Endothelial cell of umbilical vein (primary cell): ENCODE results near the gene ZBTB21. TPM values are rescaled to one million over a fixed set of nuclear protein-coding genes. Genes with fewer than 3 reads are reported as not detected.
A peak's percentile ranks its signal among the peaks of the same experiment; 100 is the strongest.

Source experiments
- BruUV-seq: library from RNA; stranded (reverse); fragments of 400-500 nt; replicated peaks from 2 replicates; lab custom pipeline; 2021; lab: Mats Ljungman, UMichigan
- CTCF ChIA-PET: fragments of 300-600, 350-600 bp; sonication (Branson Sonifier 250); formaldehyde crosslinking; loops from one replicate; lab custom pipeline; 2021; ENCODE audit warnings: antibody characterized with exemption, inconsistent platforms; lab: Charles Lee
- POLR2A ChIA-PET: fragments of 300-600, 350-600 bp; sonication (Branson Sonifier 250); formaldehyde crosslinking; loops from one replicate; lab custom pipeline; 2021; ENCODE audit warnings: antibody characterized with exemption, inconsistent platforms; lab: Charles Lee
- DNase-seq: peaks from one replicate; pipeline ENCODE4 v3.0.0-alpha.2; 2011; ENCODE audit warnings: low read depth, low spot score
- FAIRE-seq: peaks from 2 replicates; lab custom pipeline; 2011; peaks lifted over from hg19 to GRCh38; lab: Jason Lieb, UNC
- H2AFZ ChIP-seq: 2 replicates; pipeline ENCODE4 v1.6.0; 2012; ENCODE audit warnings: low read depth, low read length, control low read depth, inconsistent platforms
- H3K27ac ChIP-seq: 2 replicates; pipeline ENCODE4 v1.5.1; 2011; ENCODE audit warnings: low read depth, mild to moderate bottlenecking, control low read depth, low read length, moderate library complexity; ENCODE audit not compliant: insufficient read depth
- H3K27me3 ChIP-seq, 2 experiments: 2 replicates each; pipeline versions ENCODE4 v1.6.0 to v1.6.1; 2011; ENCODE audit warnings: low read length in 2 of 2, mixed read lengths in 1 of 2; ENCODE audit not compliant: control insufficient read depth in 2 of 2, insufficient read depth in 2 of 2
- H3K36me3 ChIP-seq, 2 experiments: 2 replicates in 1 of 2; 3 replicates in 1 of 2; pipeline ENCODE4 v1.5.1; 2011; ENCODE audit warnings: low read length in 2 of 2, mild to moderate bottlenecking in 1 of 2, moderate library complexity in 1 of 2; ENCODE audit not compliant: control insufficient read depth in 2 of 2, insufficient read depth in 2 of 2; ENCODE audit errors: extremely low read depth in 1 of 2
- H3K4me1 ChIP-seq: 3 replicates; pipeline ENCODE4 v1.5.1; 2011; ENCODE audit warnings: mild to moderate bottlenecking, low read length; ENCODE audit not compliant: control insufficient read depth, insufficient read depth; ENCODE audit errors: extremely low read depth
- H3K4me2 ChIP-seq: 2 replicates; pipeline ENCODE4 v1.6.1; 2011; ENCODE audit warnings: low read length, control low read depth, mixed read lengths; ENCODE audit not compliant: insufficient read depth
- H3K4me3 ChIP-seq, 3 experiments: fragments of 200-600 bp in 1 of 3; sonication (generic), shearing (Covaris generic) in 1 of 3; replicated peaks in 1 of 3; 2 replicates each; pipeline ENCODE4 v1.5.1; 2011 to 2016; ENCODE audit warnings: control low read depth in 3 of 3, low read length in 3 of 3, mild to moderate bottlenecking in 2 of 3, inconsistent platforms in 1 of 3, low read depth in 1 of 3, moderate library complexity in 1 of 3; ENCODE audit not compliant: insufficient read depth in 1 of 3
- H3K79me2 ChIP-seq: 2 replicates; pipeline ENCODE4 v1.6.0; 2012; ENCODE audit warnings: low read length, inconsistent platforms; ENCODE audit not compliant: control insufficient read depth, insufficient read depth
- H3K9ac ChIP-seq: replicated peaks from 2 replicates; pipeline ENCODE3; 2011; ENCODE audit warnings: low read length, control low read depth; ENCODE audit not compliant: insufficient read depth; ENCODE audit errors: extremely low read depth
- H3K9me1 ChIP-seq: replicated peaks from 3 replicates; pipeline ENCODE4 v1.6.0; 2011; ENCODE audit warnings: mild to moderate bottlenecking, low read length; ENCODE audit not compliant: control insufficient read depth, insufficient read depth; ENCODE audit errors: extremely low read depth
- H3K9me3 ChIP-seq: replicated peaks from 2 replicates; pipeline ENCODE4 v1.5.1; 2012; ENCODE audit warnings: low read length, inconsistent platforms; ENCODE audit not compliant: control insufficient read depth, insufficient read depth
- H4K20me1 ChIP-seq: replicated peaks from 2 replicates; pipeline ENCODE3; 2011; ENCODE audit warnings: mild to moderate bottlenecking, low read length; ENCODE audit not compliant: control insufficient read depth, insufficient read depth; ENCODE audit errors: extremely low read depth
- CTCF ChIP-seq, 2 donors: IDR thresholded peaks; 1 replicate in 1 of 2; 2 replicates in 1 of 2; pipeline ENCODE4 v1.5.1; 2011; ENCODE audit warnings: low read length in 2 of 2, mild to moderate bottlenecking in 2 of 2, moderate library complexity in 2 of 2, control low read depth in 1 of 2, inconsistent platforms in 1 of 2, low read depth in 1 of 2; ENCODE audit not compliant: insufficient read depth in 1 of 2; ENCODE audit errors: extremely low read depth in 1 of 2
- EZH2 ChIP-seq: IDR thresholded peaks from 2 replicates; pipeline ENCODE4 v1.6.1; 2012; ENCODE audit warnings: borderline replicate concordance, low read depth, mild to moderate bottlenecking, moderate library complexity, low read length, inconsistent platforms; ENCODE audit not compliant: severe bottlenecking
- FOS ChIP-seq: IDR thresholded peaks from 2 replicates; pipeline ENCODE4 v1.6.1; 2011; ENCODE audit warnings: mild to moderate bottlenecking, low read length, moderate library complexity, borderline replicate concordance; ENCODE audit not compliant: insufficient read depth
- JUN ChIP-seq: IDR thresholded peaks from 2 replicates; pipeline ENCODE4 v1.6.1; 2011; ENCODE audit warnings: borderline replicate concordance, low read depth; ENCODE audit not compliant: insufficient read length, insufficient read depth
- POLR2A ChIP-seq: IDR thresholded peaks from 2 replicates; pipeline ENCODE4 v1.6.1; 2012; ENCODE audit warnings: low read depth, mild to moderate bottlenecking, control low read depth, low read length
- dilution Hi-C: fragments of 300-500 bp; cut with MboI; formaldehyde crosslinking; loops from one replicate; pipeline ENCODE4 v1.15.0; 2019; ENCODE audit warnings: low sequenced_read_pairs; ENCODE audit not compliant: extremely low pct_ligation_motif_present
- intact Hi-C: fragments of 100-400 bp; cut with micrococcal nuclease; formaldehyde crosslinking; loops from one replicate; pipeline ENCODE4 v1.10.0; 2022
- polyA plus RNA-seq, 4 experiments: library from polyadenylated mRNA; depleted of rRNA in 3 of 4; stranded (reverse) in 3 of 4; unstranded in 1 of 4; fragments of >200 nt; gene quantifications; 2 replicates each; pipeline versions ENCODE4 v1.2.1 to v1.2.3, GENCODE V29; 2011 to 2012; ENCODE audit warnings: missing spikeins in 1 of 4
- total RNA-seq: library from RNA; stranded (reverse); gene quantifications from 2 replicates; pipeline ENCODE4 v1.2.3, GENCODE V29; 2021
- TF ChIP-seq, protein P1 (sequence below): IDR thresholded peaks from 2 replicates; pipeline ENCODE4 v1.6.1; 2011; ENCODE audit not compliant: insufficient read depth, insufficient read length

The ZBTB21 gene
- total and polyA plus RNA-seq, 2 donors (not counting 3 experiments of a cell fraction or from before 2014, with no cell fraction given), result 2.8 to 12.4 TPM

DNA sequence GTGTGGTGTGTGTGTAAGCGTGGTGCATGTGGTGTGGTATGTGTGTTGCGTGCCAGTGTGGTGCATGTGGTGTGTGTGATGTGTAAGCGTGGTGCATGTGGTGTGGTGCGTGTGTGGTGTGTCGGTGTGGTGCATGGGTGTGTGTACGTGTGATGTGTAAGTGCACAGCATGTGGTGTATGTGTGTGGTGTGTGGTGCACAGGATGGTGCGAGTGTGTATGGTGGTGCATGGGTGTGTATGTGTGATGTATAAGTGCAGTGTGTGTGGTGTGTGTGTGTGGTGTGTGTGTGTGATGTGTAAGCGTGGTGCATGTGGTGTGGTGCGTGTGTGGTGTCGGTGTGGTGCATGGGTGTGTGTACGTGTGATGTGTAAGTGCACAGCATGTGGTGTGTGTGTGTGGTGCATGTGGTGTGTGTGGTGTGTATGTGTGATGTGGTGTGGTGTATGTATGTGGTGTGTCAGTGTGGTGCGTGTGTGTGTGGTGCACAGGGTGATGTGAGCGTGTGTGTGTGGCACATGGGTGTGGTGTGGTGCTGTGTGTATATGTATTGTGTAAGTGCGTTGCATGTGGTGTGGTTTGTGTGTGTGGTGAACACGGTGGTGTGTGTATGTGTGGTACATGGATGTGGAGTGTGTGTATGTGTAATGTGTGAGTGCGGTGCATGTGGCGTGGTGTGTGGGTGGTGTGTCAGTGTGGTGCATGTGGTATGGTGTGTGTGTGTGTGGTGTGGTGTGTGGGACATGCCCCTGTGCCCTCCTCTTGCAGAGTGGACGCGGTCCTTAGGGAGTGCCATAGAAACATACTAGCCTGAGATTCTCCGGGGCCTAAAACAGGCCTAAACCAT, 55.3 kb downstream of the ZBTB21 start:
- dilution Hi-C loops (no loop called here), intact Hi-C loops (loop anchor here (5.0 kb wide), 1 partner anchor 267 kb away; no protein-coding TSS in a partner anchor)
- Histone ChIP-seq H3K9me3 (no peaks in the 10 kb centered on the region), H3K79me2 (peaks cover 35% of the 10 kb centered on the region), H3K27me3 (no peaks in the 10 kb centered on the region), H2AFZ (no peak overlapping the region), H3K9me1 (no peaks in the 10 kb centered on the region), H3K36me3 (no peaks in the 10 kb centered on the region), H3K9ac (no peak overlapping the region), H3K27ac (no peak overlapping the region), H3K4me3 (no peak overlapping the region), H4K20me1 (no peaks in the 10 kb centered on the region), H3K4me1 (peaks cover 38% of the 10 kb centered on the region), H3K4me2 (no peak overlapping the region)
- DNase-seq, result no peak
- TF ChIP-seq, protein P1, sequence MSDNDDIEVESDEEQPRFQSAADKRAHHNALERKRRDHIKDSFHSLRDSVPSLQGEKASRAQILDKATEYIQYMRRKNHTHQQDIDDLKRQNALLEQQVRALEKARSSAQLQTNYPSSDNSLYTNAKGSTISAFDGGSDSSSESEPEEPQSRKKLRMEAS, result no peak
- TF ChIP-seq EZH2, result no peak
- TF ChIP-seq POLR2A, result no peak
- TF ChIP-seq CTCF (IDR thresholded peaks at IDR 0.05; ENCODE audit: extremely low read depth in 1 of 2, insufficient read depth in 1 of 2, low read depth in 1 of 2, low read length in 2 of 2), result no peak
- no peak for TF ChIP-seq FOS
- no peak for TF ChIP-seq JUN
- BruUV-seq, result no TSS peak
- peak; percentile 43 for FAIRE-seq
- POLR2A ChIA-PET, result no interaction called here
- CTCF ChIA-PET, result no interaction called here
